HG02938 (cell line): ENCODE data around the gene MECP2.

ENCODE experiments used
- ATAC-seq: cut with Tn5 transposase; IDR thresholded peaks from one replicate; pipeline ENCODE4 v1.9.1; 2021; ENCODE audit warnings: mild to moderate bottlenecking, moderate library complexity; ENCODE audit not compliant: unreplicated experiment

Gene MECP2

GRCh38 chrX:154019633-154020528 lies 77.6 kb downstream of the MECP2 start, which contains the start of gene IRAK1:
TSS of gene IRAK1 (minus strand) at chrX:154019902. CDS start at chrX:154019812, 90 bp downstream.
- peak; percentile 48 for ATAC-seq

- ATAC-seq: no peak
Measured at GRCh38 chrX:154019061-154019621, 78.4 kb downstream of the MECP2 start.

GRCh38 chrX:154018518-154019060 lies 78.9 kb downstream of the MECP2 start:
- ATAC-seq: no peak

GRCh38 chrX:154017766-154018517 lies 79.6 kb downstream of the MECP2 start:
- ATAC-seq: no peak

- no peak for ATAC-seq
Measured at GRCh38 chrX:154016366-154017076, 81.0 kb downstream of the MECP2 start.

GRCh38 chrX:154015581-154016264 lies 81.8 kb downstream of the MECP2 start:
- ATAC-seq: no peak

GRCh38 chrX:154014429-154015380 lies 82.8 kb downstream of the MECP2 start:
- ATAC-seq: no peak

- ATAC-seq: no peak
Measured at GRCh38 chrX:154013614-154014360, 83.7 kb downstream of the MECP2 start.

- no peak for ATAC-seq
Measured at GRCh38 chrX:154013001-154013421, 84.5 kb downstream of the MECP2 start.

GRCh38 chrX:154012336-154012991 lies 85.1 kb downstream of the MECP2 start:
- no peak for ATAC-seq

- ATAC-seq: no peak
Measured at GRCh38 chrX:154011376-154012335, 85.9 kb downstream of the MECP2 start.

GRCh38 chrX:154010330-154011087 lies 87.0 kb downstream of the MECP2 start:
- no peak for ATAC-seq

GRCh38 chrX:154008521-154008920 lies 89.0 kb downstream of the MECP2 start:
- peak; percentile 12 for ATAC-seq

GRCh38 chrX:154006947-154007346 lies 90.6 kb downstream of the MECP2 start:
- no peak for ATAC-seq

GRCh38 chrX:154004315-154004714 lies 93.2 kb downstream of the MECP2 start:
- no peak for ATAC-seq

- no peak for ATAC-seq
Measured at GRCh38 chrX:154002215-154002719, 95.2 kb downstream of the MECP2 start.
